Testis (tissue), 2 donors: ENCODE results near the gene NXNL1.

ENCODE experiments used
- CTCF ChIP-seq, 3 experiments: fragments of 450-650 bp in 2 of 3; fragments of 200-600 bp in 1 of 3; sonication (generic) in 1 of 3; IDR thresholded peaks; one replicate each; pipeline ENCODE4 v1.5.1; 2016 to 2019; ENCODE audit warnings: antibody characterized with exemption in 3 of 3, mild to moderate bottlenecking in 2 of 3, moderate library complexity in 1 of 3
- POLR2A ChIP-seq: fragments of 450-650 bp; IDR thresholded peaks from one replicate; pipeline ENCODE4 v1.6.1; 2017; ENCODE audit warnings: antibody characterized with exemption, mild to moderate bottlenecking, moderate library complexity

- no peak for TF ChIP-seq CTCF (IDR thresholded peaks at IDR 0.05)
- no peak for TF ChIP-seq POLR2A
Observed at GRCh38 chr19:17418710-17419109, 42.0 kb downstream of the NXNL1 start.
